T-helper 1 cell treated with Interleukin-12 subunit alpha and Interleukin-12 subunit beta and Interleukin-4 antibody, amounts not matched to agents 30 ng/mL and 1 ng/mL, for 36 hours (primary cell): ENCODE results near the gene WFDC6. TPM values are rescaled to one million over a fixed set of nuclear protein-coding genes. Genes with fewer than 3 reads are reported as not detected.

Experiments used
- intact Hi-C: fragments of 100-400 bp; cut with micrococcal nuclease; formaldehyde crosslinking; loops from one replicate; pipeline ENCODE4 v1.15.1; 2024
- total RNA-seq: library from RNA; stranded (reverse); gene quantifications from 2 replicates; pipeline ENCODE4 v1.2.3, GENCODE V29; 2022

WFDC6 gene
- total RNA-seq, 1 donor from 2014 or later = not detected

GRCh38 chr20:45518282-45518681 is 21.0 kb downstream of the WFDC6 start:
- intact Hi-C loops = no loop called here

DNA sequence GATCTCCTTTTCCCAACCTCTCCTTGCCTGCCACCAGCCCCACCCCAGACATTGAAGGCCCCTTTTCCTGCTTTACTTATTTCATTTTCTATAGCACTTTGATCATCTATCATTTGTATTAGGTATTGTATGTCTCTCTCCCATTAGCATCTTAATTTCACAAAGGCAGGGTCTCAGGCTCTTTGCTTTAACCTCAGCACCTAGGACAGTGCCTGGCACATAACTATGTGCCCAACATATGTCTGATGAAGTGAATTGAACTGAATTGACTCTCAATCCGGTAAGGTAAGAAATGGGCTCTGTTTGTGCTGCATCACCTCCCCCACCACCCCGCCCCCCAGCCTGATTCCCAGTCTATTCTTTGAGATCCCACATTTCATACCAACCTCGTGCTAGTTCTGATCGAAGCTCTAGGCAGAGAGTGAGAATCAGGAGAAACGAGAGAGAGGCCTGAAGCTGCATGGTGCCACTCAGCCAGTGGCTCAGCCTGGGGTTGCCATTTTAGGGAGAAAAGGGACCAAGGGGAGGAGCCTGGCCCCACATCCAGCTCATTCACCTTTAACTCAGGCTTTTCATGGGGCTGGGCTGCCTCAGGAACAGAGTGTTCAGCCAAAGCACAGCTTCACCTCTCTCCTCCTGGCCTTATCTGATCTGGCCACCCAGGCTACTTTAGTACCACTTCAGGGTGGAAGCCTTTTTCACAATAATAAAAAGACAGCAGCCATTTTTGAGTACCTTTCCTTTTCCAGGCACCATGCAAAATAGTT is 24.0 kb downstream of the WFDC6 start, which contains the start of gene SPINT3:
Gene SPINT3 (minus strand): TSS at position 476 of the 767 bp plus-strand sequence. CDS start 14 bp downstream, at position 462.
- intact Hi-C loops = no loop called here

- intact Hi-C loops = no loop called here
Measured at GRCh38 chr20:45510242-45510862, 28.9 kb downstream of the WFDC6 start.

DNA sequence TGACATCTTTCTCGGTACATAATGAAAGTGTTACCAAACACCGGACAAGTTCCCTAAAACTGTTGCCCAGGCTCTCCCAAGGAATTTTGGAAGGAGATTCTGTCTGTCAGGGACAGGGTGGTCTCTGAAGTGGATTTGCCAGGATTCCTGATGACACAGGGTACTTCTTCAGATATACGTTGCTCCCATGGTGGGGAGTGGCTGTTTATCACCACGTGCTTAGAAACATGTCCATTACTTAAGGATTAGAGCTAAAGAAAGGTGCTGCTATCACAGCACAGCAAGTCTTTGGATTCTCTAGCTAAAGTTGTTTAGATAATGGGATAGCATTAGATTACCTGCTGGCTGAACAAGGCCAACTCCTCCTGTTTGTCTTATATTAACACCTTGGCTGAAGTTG is 30.2 kb downstream of the WFDC6 start:
- intact Hi-C loops = no loop called here

- intact Hi-C loops = no loop called here
Measured at GRCh38 chr20:45508068-45508886, 31.0 kb downstream of the WFDC6 start.

- intact Hi-C loops = no loop called here
Measured at GRCh38 chr20:45507011-45507820, 32.1 kb downstream of the WFDC6 start.

- intact Hi-C loops = no loop called here
Measured at GRCh38 chr20:45506398-45506797, 32.9 kb downstream of the WFDC6 start.

DNA sequence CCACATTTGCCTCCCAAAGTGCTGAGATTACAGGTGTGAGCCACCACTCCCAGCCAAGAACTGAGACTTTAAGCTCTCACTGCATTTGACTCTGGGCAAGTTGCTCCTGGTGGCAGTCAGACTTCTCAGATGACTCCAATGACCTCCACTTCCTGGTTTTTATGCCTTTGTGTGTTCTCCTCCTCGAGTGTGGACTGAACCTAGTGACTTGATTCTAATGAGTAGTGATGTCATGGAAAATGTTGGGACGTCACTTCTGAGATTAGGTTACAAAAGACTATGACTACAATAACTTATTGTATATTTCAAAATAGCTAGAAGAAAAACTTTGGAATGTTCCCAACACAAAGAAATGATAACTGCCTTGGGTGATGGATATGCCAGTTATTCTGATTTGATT is 35.9 kb downstream of the WFDC6 start:
- intact Hi-C loops = no loop called here

DNA sequence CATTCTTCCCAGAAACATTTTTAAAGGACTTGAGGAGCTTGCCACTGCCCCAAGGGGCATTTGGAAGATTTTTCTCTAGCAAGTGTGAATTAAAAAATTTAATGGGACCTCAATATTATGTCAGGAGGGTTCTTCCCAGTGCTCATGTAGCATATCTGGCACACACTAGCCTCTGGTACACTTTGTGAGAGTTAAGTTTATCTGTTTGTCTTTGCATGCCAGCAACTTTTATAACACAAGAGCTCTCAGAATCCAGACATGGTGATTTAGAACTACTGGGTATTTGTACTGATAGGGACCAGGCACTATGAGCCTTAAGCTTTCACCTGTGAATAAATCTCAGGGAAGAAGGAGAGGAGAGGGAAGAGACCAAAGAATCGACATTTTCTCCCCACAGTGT is 36.7 kb downstream of the WFDC6 start:
- intact Hi-C loops = no loop called here

DNA sequence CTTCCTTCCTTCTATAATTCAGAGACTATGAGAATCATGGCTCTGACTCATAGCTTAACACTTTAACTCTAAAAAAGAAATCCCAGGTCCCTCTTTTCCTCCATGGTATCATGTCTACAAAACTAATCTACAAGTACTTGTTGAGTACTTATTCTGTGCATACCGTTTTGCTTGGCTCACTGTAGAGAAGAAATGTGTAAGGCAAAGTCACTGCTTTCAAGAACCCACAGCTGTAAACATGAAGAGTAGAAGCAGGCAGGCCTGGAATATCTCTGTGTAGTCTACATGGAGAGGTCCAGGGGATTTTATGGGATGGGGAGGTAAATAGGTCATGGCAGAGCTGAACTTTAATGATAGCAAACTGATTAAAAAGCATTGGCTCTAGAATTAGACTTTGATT is 37.7 kb downstream of the WFDC6 start:
- intact Hi-C loops = no loop called here

DNA sequence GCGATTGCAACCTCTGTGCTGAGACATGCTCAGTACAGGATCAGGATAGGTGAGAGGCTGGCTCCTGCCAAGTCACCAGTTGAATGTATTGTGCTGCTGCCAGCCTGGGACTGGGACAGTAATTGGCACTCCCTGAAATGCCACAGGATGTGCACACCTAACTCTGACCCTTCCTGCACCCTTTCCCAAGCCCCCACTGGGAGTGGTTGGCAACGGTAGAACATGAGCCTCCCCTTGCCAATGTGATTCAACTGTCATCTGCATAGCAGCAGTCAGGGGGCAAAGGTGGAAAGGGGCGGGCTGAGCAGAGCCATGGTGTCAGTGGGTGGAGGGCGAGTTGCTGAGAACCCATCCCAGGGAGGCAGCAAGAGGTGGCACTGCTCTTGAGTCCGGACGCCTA is 39.3 kb downstream of the WFDC6 start:
- intact Hi-C loops = no loop called here

DNA sequence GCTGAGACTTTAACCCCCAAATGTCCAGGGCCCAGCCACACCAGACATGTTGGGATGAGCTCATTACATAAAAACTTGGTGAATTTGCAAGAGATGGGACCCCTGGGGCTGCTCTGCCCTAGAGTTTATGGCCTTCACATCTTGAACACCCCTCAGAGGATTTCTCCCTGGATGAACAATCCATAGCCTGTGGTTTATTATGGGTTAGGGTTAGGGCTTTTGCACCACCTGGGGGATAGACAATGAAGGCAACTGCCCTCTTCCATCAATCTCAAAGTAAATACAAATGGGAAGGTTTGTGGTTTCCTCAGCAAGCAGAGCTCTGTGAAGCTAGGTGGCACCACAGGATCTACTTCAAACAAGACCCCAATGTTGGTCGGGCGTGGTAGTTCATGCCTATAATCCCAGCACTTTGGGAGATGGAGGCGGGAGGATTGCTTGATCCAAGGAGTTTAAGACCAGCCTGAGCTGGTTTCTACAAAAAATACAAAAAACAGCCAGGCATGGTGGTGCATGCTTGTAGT is 41.2 kb downstream of the WFDC6 start:
- intact Hi-C loops = no loop called here

DNA sequence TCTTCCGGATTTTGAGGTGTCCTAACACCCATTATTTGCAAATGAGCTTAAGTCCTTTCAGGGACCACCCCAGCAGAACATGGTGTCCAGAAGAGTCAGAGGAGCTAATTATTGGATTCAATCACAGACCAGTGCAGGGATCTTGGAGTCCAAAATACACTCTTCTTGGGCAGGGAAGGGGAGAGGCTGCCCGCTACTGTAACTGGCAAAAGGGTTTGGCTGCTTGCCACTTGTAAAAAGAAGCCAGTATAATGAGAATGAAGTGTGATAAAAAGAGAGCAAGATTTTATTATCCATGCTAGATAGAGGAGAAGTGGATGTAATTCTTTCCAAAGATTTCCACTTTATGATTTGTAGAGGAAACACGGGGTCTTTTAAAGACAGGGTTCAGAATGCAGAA is 43.1 kb downstream of the WFDC6 start:
- intact Hi-C loops = no loop called here

DNA sequence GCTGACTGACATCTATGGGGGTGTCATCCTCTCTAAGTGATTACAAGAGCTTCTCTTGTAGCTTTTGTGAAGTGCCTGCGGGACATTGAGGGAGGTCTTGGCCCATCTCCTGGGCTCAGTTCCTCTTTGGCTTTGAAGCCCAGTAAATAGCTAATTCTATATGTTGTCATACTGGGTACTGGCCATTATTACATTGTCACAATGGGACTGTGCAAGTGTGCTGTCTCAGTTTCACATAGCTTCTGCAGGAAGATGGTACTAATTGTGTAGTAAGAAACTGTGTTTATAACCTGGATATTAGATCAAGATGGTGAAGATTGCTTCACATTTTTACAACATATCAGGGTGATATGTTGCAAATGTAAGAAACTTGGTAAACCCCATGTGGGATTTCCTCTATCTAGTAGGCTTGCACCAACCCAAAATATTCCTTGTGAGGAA is 43.8 kb downstream of the WFDC6 start:
- intact Hi-C loops = no loop called here

- intact Hi-C loops = no loop called here
Measured at GRCh38 chr20:45489083-45489531, 50.2 kb downstream of the WFDC6 start.

- intact Hi-C loops = no loop called here
Measured at GRCh38 chr20:45487231-45487635, 52.0 kb downstream of the WFDC6 start.

DNA sequence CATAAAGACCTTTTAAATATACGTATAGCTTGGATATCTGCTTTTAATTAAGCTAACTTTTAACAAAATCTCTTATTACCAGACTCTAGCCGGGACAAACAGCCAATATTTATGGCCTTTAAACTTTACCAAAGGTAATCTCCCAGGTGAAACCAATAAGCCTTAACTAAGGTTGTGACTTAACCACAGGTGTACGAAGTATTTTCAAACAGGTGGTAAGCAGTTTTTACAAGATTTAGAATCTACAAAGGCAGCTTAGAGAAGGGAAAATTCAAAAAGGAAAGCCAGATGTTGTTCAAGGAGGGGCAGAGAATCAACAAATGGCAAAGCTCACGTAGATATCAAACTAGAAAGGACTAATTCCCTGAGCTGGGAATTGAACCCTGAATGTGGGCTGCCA is 53.9 kb downstream of the WFDC6 start:
- intact Hi-C loops = no loop called here

DNA sequence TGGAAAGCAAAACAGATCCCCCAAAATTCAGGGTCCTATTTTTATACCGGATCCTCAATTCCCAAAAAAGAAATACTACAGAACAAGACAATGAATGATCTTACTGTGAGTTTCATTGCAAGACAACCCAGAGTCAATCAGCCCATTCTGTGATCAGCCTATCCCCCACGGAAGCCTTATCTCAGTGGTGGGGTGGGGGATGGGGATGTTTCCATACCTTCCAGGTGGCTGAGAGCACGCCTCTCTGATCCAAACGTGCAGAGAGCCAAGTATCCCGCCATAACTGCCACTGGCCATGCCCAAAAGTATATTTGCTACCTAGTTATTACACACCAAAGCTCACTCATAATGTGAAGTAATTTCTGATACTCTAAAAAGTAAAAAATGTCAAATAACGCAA is 54.6 kb downstream of the WFDC6 start:
- intact Hi-C loops = no loop called here
